GDM1 (cell line): Measurements from ENCODE around the gene LIMA1.
"Not testable (repeated sequence)": the region's sequence is repeated elsewhere in the genome, so short reads cannot be mapped to it uniquely, and the experiment has no call there.

Experiments
- DNase-seq: peaks from one replicate; lab custom pipeline; 2025; lab: John Stamatoyannopoulos, UW

LIMA1 gene

GRCh38 chr12:50247665-50248064 is 35.7 kb downstream of the LIMA1 start:
- not testable (repeated sequence) for DNase-seq

GRCh38 chr12:50246873-50247612 is 36.3 kb downstream of the LIMA1 start:
- DNase-seq = no peak

- no peak for DNase-seq
These were observed 37.0 kb downstream of the LIMA1 start for GRCh38 chr12:50246197-50246865.

GRCh38 chr12:50243507-50243906 is 39.8 kb downstream of the LIMA1 start:
- DNase-seq = no peak

GRCh38 chr12:50242751-50243191 is 40.5 kb downstream of the LIMA1 start:
- no peak for DNase-seq

- no peak for DNase-seq
These were observed 42.1 kb downstream of the LIMA1 start for GRCh38 chr12:50241178-50241577.

GRCh38 chr12:50240792-50241114 is 42.6 kb downstream of the LIMA1 start:
- no peak for DNase-seq

GRCh38 chr12:50240096-50240791 is 43.1 kb downstream of the LIMA1 start:
- DNase-seq = no peak

GRCh38 chr12:50239355-50239891 is 43.9 kb downstream of the LIMA1 start:
- DNase-seq = no peak

- DNase-seq = no peak
These were observed 49.0 kb downstream of the LIMA1 start for GRCh38 chr12:50234347-50234746.

GRCh38 chr12:50232771-50233209 is 50.5 kb downstream of the LIMA1 start:
- no peak for DNase-seq

- DNase-seq = no peak
These were observed 51.1 kb downstream of the LIMA1 start for GRCh38 chr12:50232206-50232605.

GRCh38 chr12:50231346-50231745 is 52.0 kb downstream of the LIMA1 start:
- DNase-seq = no peak

- DNase-seq = no peak
These were observed 53.1 kb downstream of the LIMA1 start for GRCh38 chr12:50230217-50230616.

- no peak for DNase-seq
These were observed 59.2 kb downstream of the LIMA1 start for GRCh38 chr12:50224026-50224692.

- DNase-seq = no peak
These were observed 61.0 kb downstream of the LIMA1 start for GRCh38 chr12:50222275-50222783.

- peak; percentile 12 for DNase-seq
These were observed 61.9 kb downstream of the LIMA1 start for GRCh38 chr12:50221228-50222008.

- DNase-seq = no peak
These were observed 62.8 kb downstream of the LIMA1 start for GRCh38 chr12:50220363-50220995.

- no peak for DNase-seq
These were observed 63.8 kb downstream of the LIMA1 start for GRCh38 chr12:50219544-50219943.

GRCh38 chr12:50219001-50219400 is 64.3 kb downstream of the LIMA1 start:
- DNase-seq = not testable (repeated sequence)

GRCh38 chr12:50218386-50218785 is 64.9 kb downstream of the LIMA1 start:
- DNase-seq = no peak
